ENCODE measurements around the gene VPS39.

DNA sequence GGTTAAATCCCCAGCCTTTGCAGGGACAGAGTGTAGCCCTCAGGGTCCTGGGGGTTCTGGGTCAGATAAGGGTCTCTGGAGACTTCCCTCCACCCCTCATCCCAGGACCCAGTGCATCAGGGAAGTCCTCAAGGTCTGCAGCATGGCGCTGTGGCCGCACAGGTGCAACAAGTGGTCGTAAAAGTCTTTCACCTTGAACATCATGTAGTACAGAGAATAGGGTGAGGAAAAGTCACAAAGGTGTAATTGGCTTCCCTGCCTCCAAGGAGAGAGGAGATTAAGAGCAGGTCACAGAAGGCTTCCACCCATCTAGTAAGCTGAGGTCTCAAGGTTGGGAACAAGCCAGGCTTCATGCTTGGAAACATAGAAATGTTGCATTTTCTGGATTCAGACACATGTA is 84.6 kb downstream of the VPS39 start:
- TF ChIP-seq, protein P1, sequence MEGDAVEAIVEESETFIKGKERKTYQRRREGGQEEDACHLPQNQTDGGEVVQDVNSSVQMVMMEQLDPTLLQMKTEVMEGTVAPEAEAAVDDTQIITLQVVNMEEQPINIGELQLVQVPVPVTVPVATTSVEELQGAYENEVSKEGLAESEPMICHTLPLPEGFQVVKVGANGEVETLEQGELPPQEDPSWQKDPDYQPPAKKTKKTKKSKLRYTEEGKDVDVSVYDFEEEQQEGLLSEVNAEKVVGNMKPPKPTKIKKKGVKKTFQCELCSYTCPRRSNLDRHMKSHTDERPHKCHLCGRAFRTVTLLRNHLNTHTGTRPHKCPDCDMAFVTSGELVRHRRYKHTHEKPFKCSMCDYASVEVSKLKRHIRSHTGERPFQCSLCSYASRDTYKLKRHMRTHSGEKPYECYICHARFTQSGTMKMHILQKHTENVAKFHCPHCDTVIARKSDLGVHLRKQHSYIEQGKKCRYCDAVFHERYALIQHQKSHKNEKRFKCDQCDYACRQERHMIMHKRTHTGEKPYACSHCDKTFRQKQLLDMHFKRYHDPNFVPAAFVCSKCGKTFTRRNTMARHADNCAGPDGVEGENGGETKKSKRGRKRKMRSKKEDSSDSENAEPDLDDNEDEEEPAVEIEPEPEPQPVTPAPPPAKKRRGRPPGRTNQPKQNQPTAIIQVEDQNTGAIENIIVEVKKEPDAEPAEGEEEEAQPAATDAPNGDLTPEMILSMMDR (conservative IDR thresholded peaks at IDR 0.05 in 1 of 2, IDR thresholded peaks at IDR 0.05 in 1 of 2; ENCODE audit: extremely low read depth in 1 of 2, insufficient read depth in 1 of 2, low read depth in 1 of 2, low read length in 2 of 2) = no peak
- no peak for TF ChIP-seq EZH2 (IDR thresholded peaks at IDR 0.05; ENCODE audit: borderline replicate concordance, low read length)
